Nucleus accumbens (tissue), 56 donors: Measurements from ENCODE around the gene KRT35.
"Not testable (repeated sequence)": the region's sequence is repeated elsewhere in the genome, so short reads cannot be mapped to it uniquely, and the experiment has no call there.

Source experiments
- DNase-seq, 56 donors: peaks; one replicate each; lab custom pipeline; 2025; lab: John Stamatoyannopoulos, UW

KRT35 gene

DNA sequence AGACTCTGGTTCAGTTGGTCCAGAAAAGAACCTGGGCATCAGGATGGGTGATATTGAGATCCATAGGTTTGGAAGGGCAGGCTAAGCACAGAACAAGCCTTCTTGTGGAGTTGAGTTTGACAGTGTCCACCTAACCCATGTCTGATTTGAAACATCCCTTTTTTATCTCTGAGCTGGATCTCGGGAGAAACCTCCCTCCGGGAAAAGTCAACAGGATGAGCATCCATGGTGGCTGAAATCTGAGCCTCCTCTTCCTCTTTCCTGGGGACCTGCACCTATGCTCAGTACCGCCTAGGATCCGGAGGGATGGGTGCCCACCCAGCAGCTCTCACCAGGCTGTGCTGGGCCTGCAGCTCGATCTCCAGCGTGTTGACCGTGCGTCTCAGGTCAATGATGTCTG is 17.2 kb downstream of the KRT35 start:
- DNase-seq: no peak

DNA sequence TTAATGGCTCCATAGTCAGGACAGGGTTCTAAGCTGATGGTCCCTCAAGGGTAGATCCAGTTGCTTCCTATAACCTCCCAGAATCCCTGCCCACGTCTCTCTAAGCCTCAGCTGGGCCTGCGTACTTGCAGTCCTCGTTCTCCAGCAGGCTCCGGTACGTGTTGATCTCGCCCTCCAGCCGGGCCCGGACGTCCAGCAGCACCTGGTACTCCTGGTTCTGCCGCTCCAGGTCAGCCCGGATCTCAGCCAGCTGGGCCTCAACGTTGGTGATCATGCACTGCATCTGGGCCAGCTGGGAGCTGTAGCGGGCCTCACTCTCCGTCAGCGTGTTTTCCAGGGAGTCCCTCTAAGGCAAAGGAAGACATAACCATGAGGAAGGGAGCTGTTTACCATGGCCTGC is 18.2 kb downstream of the KRT35 start:
- no peak for DNase-seq

DNA sequence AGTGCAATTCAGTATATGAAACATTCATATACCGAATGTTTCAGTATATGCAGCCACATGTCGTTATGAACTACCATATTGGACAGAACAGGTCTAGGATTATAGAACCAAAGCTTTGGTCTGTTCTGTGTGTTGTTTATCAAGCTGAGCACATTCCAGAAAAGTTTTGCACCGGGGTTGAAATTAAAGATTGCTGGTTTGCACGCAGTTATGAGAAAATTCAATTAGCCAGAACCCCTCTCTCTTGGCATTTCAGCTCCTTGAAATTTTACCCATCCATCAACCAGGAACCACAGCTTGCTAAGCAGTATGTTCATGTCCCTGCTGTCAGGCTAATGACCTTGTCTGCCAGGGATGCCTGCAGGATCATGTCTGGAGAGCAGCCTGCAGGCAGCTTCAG is 23.3 kb downstream of the KRT35 start:
- no peak for DNase-seq

DNA sequence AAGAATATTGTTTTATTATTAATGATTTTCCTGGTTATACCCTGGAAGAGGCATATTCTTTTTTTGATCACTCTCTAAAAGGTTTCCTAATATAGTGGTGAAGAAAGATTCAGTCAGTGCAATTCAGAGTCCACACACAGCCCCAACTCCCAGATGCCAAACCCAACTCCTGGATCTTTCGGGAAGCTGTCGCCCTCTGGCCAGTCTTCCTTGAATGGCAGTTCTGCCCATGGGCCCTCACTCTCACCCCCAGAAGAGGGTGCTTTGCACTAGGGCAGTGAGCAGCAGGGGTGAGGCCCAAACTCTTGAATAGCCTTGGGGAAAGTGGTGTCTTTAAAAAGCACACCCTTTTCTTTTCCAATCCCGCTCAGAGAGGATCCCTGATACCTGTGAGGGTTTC is 24.7 kb downstream of the KRT35 start:
- no peak for DNase-seq

DNA sequence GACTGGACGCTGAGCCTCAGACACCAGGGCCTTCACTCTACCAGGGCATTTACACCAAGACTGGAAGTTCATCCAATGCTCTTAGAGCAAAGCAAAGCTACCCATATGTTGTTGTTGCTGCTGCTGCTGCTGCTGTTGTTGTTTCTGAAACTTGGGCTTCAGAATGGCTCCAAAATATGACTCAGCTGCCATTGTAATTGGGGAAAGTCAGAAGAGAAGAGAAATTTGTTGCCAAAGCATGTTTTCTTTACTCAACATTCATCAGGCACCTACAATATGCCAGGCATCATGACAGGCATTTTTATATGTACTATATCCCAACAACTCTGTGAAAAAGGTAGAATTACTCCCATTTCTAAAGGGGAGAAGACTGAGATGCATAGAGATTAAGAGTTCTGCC is 25.7 kb downstream of the KRT35 start:
- DNase-seq: no peak

DNA sequence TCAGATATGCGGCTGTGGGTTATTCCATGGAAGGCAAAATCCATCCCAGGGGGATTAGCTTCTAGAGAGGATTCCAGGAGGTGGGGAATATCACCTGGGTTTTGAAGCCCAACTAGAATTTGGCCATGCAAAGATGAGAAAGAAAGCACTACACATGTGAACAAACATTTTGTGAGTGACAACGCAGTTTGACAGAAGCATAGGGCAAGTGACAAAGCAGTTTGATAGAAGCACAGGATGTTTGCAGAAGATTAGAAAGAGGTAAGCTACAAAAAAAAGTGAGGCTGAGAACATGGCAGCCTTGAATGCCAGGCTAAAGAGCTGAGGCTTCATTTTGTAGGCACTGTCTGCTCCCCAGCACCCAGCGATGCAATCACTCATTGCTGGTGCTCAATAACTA is 27.9 kb downstream of the KRT35 start:
- DNase-seq: no peak

DNA sequence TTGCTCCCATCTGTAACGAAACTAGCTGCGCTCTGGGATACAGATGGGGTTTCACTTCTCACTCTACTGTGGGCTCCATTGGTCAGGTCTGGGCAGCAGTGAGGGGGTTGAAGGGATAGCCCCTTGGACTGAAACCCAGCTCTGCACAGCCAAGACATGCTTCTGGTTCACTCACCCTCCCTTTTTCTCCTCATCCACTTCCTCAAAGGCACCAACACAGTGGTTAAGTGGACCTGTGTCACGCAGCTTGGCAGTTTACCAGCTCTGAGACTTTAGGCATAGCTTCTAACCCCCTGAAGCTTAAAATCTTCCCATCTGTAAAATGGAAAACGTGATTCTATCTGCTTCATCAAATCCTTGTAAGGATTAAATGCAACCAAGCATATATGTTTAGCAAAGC is 28.7 kb downstream of the KRT35 start:
- DNase-seq: no peak

DNA sequence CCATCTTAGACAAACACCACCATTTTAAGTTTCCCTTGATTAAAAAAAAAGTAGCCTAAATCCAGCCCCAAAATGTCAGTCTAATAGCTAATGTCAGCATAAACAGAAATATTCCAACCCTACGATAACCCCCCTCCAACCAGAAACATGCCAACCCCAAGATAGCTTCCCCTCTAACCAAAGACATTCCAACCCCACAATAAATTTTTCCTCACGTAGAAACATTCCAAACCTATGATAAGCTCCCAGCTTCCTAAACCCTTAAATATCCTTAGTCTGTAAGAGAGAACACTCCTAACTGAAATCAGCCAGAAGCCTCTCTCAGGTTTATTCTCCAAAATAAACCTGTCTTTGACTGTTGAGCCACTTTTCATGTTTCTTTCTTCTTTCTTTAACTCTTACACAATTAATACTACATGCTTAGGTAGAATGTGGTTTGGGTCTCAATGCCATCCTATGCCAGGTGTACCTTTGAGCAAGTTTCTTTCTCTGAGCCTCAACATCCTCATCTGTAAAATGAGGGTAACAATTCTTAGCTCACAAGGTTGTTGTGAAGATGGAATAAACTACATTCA is 29.7 kb downstream of the KRT35 start:
- DNase-seq: no peak

DNA sequence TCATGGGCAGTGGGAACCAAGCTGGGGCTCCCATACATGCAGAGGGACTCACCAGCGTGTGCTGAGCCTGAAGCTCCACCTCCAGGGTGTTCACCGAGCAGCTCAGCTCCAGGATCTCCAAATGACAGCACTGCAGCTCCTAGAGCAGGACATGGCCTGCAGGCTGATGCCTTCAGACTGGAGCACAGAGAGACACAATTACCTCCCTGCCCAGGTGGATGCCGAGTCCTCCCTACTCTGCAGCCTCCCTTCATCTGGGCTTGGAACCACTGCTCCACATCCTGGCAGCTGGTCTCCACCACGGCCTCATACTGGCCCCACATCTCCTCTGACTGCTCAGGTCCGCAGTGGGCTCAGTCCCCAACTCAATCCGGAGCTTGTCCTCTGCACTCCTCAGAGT is 31.9 kb downstream of the KRT35 start:
- no peak for DNase-seq

DNA sequence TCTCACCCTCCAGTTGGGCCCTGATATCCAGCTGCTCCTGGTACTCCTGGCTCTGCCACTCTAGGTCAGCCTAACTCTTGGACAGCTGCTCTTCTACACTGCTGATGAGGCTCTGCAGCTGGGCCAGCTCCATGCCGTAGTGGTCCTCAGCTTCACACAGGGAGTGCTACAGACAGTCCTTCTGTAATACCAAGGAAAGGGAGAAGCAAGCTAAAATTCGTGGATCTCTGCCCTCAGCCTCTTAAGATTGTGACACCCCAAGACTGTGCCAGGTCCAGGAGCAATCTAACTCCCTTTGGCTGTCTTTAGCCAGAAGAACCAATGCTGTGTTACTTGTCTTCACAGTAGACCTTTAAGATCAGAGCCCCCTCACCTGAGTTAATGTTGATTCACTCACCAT is 32.4 kb downstream of the KRT35 start:
- DNase-seq: no peak

DNA sequence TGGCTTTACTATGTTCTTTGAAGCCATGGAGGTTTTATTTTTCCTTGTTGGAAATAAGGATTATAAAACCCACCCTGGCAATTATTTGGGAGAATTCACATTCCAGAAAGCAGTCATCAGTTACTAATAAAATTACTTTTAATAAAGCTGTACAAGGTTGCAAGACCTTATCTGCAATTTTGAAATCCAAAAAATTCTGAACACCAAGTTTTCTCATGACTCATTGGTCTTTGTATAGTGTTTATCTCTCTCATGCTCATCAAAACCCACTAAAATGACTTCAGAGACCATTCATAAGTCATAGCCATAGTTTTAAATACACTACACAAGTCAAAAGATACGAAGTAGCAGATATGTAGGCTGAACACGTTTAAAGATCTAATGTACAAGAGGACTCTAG is 34.1 kb downstream of the KRT35 start:
- no peak for DNase-seq

DNA sequence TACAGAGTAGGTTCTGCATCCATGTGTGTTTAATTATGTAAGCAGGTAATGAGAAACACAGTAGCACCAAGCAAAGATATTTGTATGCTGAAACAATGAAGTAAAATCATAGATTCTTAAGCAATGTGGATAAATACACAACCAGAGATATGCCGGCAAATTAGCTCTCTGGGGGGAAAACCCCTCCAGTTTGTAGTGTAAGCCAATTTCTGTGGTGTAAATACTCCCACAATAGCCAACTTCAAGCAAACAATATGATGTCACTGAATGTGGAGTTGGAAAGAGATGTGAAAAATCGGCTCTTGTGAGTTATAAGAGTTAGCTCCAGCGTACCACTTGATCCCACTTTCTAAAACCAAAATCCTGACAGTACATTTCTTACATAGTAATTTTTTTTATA is 36.3 kb downstream of the KRT35 start:
- DNase-seq: no peak

DNA sequence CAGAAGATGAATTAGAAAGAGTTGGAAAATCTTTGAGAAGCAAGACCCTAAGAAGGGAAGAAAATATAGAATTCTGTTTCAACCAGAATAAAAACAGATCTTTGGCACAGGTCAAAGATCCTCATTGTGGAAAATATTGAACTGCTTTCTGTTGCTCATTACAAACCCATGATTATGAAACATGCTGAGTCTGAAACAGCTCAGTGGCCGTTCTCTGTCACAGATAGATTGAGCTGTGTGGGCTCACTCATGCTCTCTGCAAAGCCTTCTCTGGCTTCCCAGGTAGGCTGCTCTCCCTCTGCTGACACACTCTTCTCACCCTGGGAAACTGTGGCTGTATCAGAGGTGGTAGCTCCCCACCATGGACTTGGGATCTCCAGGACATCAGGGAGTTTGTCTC is 36.8 kb downstream of the KRT35 start:
- DNase-seq: no peak

DNA sequence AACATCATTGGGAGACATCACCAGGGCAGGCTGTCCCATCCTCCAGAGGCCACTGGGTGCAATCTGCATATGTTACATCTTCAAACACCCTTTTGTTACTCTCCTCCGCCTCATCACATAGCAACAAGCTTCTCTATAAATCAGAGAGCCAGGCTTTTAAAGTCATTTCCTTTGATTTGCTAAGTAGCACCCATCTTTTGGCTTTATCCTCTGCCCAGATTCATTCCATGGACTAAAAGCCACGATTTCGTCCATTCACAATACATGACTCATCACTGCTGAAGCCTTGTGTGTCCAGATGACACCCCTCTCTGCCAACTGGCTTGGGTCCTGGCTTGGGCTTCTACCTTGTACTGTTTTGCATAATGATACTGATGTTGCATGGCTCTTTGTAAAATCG is 38.2 kb downstream of the KRT35 start:
- no peak for DNase-seq

DNA sequence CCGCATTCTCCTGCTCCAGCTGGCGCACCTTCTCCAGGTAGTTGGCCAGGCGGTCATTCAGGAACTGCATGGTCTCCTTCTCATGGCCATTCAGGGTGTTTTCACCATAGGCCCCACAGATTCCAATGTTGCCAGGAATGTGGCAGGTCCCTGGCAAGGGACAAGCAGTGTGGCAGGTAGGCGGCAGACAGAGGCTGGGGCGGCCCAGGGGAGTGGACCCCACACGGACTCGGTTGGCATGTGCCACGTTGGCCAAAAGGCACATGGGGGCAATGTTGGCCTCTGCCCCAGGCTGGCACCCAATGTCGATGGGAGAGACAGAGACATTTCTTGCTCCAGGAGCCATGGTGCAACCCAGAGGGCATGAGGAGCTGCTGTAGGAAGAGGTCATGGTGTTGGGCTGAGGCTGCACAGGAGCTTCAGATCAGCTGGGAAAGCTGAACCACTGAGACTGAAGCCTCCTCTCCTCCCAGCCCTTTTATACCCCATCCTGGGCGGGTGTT is 40.4 kb downstream of the KRT35 start, which contains the start of gene KRT38:
Gene KRT38 (minus strand): TSS at position 453 of the 503 bp plus-strand sequence. CDS start 62 bp downstream, at position 391.
- DNase-seq: no peak

DNA sequence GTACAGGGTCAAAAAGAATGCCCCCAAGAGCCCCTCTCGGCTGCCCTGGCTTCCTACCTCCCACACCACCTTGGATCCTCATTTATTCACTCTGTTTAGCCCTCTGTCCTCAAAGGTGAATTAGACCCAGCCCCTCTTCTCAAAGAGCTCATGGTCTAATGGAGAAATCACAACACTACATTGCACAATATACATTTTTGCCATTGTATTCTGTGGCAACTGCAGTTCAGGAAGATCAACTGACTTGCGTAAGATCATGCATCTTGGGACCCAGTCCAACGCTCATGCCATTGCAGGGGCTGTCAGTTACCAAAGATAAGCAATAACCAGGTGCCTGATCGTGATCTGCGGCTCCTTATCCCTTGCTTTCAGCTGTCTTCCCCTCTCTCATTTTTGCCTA is 41.6 kb downstream of the KRT35 start:
- DNase-seq: no peak

DNA sequence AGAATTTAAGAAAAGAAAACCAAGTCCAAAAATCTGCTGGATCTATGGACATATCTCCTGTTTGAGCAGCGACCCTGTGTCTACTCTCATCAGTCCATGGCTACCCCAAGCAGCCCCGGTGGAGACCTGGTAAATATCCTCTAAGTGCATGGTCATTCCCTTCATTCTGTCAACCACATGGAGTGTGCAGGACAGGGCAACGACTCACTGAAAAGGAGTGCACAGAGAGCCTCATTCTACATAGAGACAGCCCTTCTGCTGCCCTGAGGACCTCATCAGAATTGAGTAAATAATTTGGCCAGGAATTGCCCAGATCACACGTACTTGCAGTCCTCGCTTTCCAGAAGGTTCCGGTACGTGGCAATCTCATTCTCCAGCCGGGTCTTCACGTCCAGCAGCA is 43.2 kb downstream of the KRT35 start:
- no peak for DNase-seq

DNA sequence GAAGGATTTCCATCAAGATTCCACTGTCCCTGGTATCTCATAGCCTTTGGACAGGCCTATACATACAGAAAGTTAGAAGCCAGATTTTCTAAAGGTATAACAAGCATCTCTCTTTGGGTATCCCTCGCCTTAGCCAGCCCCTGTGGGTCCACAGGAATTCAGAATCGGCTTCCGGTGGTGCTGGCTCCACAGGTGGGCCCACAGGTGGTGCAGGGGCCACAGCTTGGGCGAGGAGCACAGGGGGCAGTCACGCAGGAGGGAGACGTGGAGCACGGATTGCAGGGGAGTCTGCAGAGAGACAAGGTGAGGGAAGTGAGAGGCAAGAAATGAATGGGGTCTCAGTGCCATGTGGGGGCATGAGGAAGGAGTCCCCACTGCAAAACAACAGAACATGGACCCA is 43.7 kb downstream of the KRT35 start:
- DNase-seq: no peak

DNA sequence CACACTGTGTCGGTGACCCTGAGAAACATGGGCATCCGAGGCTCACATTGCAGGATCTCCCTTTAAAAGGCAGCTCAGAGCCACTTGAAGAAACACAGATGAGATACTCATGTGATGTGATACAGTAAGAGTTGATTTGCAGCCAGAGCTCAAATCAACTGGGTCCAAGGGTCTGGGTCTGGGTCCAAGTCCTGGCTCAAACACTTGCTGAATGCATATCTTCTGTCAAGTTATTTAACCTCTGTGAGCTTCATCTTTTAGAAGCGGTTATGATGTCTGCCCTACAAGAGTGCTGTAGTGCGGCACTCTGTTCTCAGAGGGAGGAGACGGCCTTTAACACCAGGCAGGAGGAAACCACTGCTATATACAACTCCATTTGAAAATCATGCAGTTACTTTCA is 46.5 kb downstream of the KRT35 start:
- no peak for DNase-seq

DNA sequence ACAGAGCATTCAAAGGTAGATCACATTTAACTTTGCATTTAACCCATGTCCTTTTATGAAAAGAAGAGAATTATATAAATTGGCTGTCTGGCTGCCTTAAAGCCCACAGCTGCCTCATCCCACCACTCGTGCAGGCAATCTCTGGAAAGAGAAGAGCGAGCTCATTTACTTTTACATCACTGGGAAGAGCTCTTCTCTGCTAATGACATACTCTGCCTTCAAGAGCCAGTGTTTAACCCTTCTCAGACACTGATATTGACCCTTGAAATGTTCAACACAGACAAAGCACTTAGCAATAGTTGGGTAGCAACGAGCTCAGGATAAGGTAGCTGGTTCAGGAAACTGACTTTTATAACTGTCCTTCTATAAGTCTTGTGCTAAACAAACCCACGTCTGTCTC is 46.9 kb downstream of the KRT35 start:
- no peak for DNase-seq

DNA sequence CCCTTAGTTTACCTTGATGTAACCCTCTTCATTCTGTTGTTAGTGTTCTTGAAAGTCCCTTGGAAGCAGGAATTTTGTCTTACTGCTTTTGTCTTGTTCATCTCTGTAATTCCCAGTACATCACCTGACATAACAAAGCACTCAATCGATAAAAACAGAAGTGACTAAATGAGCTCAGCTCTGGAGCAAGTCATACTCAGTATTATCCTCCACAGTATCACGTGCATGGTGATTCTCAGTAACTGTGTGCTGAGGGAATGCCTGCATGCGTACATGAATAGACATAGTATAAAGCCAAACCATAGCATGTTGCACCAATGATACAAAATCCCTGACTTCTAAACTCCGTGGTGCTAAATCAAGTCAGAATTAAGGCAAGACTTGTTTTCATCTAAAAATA is 47.4 kb downstream of the KRT35 start:
- no peak for DNase-seq

DNA sequence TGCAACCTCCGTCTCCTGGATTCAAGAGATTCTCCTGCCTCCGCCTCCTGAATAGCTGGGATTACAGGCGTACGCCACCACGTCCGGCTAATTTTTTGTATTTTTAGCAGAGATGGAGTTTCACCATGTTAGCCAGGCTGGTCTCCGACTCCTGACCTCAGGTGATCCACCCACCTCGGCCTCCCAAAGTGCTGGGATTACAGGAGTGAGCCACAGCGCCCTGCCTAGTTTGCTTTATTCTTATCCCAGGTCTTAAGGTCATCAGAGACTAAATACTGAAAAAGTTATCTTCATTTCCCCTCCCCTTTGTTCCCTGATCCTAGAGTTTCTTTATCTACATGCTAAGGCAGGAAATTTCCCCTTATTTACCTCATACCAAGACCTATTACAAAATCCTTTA is 50.6 kb downstream of the KRT35 start:
- DNase-seq: not testable (repeated sequence)

DNA sequence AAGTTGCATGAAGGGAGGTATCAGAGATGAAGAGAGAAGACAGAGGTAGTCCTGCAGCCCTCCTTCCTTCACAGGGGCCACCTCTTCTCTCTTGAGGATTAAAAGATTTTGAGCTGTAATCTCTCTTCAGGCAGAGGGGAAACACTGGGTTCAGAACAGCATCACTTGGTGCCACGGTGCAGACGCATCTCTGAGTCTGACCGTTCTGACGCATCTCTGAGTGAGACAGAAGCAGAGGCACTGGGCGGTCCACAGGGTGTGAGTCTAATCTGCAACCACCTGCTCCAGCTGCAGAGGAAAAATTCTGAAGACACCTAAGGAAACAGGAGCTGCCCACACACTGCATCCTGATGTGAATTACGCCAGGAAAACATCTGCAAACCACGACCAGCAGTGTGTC is 51.3 kb downstream of the KRT35 start:
- no peak for DNase-seq
